HG02852 (cell line): ENCODE data around the gene CAPN10.

Experiments used
- ATAC-seq: cut with Tn5 transposase; IDR thresholded peaks from one replicate; pipeline ENCODE4 v1.9.1; 2021; ENCODE audit warnings: mild to moderate bottlenecking, moderate library complexity; ENCODE audit not compliant: unreplicated experiment

Gene CAPN10

GRCh38 chr2:240573516-240574385 is 12.8 kb upstream of the CAPN10 start:
- no peak for ATAC-seq

DNA sequence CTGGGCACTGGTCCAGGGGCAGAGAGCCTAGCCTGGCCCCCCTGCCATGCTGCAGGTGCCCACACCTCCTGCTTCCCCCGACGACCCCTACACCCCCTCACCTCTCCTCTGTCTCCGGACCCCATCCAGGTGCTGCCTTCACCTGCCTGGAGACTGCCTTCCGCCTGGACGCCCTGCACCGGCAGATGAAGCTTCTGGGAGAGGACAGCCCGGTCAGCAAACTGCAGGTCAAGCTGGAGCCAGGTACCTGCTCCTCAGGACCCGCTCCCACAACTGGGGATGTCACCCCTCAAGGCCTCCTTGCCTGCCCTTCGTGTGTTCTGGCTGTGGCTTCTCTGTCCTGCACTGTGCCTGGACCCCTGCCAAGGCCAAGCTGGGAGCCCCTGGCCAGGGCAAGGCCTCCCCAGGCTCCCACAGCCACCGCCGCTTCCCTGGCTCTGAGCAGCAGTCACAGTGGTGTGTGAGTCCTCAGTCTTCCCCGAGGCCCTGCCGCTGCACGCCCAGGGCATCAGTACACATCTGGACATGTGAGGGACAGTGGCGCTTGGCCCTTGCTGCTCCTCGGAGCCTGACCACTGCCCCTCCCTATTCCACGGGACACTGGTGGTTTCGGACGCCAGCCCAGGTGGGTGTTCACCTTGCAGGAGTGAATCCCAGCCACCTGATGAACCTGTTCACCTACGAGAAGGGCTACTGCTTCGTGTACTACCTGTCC is 12.0 kb upstream of the CAPN10 start:
- no peak for ATAC-seq

DNA sequence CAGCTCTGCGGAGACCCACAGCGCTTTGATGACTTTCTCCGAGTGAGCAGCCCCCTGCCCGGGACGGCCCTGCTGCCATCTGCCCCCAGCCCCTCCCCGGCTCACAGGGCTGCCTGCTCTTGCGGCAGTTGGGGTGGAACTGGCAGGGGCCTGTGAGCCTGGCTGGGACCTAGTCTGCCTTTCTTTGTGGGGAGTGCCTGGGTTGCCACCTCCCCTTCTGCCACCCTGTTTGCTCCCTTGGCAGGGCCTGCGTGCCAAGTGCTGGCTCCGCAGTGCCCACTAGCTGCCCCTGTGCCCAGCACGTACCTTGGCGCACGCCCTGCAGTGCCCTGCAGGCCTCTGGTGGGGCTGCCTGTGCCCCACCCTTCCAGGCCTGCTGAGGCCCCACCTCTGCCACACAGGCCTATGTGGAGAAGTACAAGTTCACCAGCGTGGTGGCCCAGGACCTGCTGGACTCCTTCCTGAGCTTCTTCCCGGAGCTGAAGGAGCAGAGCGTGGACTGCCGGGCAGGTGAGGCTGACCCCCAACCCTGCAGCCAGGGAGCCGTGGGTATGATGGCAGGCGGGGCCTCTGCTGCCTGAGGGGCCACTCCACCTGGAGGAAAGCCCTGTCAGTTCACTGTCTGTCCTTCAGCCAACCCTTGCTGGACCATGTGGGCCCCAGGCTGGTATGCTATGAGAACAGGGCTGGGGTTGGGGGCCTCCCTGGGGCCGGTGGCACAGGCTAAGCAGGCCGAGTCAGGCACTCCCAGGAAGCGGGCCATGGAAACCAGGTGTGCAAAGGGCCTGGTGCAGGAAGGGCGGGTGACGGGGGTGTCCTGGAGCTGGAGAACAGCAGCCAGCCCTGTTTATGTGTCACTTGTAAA is 11.2 kb upstream of the CAPN10 start:
- no peak for ATAC-seq

GRCh38 chr2:240576036-240576435 is 10.5 kb upstream of the CAPN10 start:
- no peak for ATAC-seq

DNA sequence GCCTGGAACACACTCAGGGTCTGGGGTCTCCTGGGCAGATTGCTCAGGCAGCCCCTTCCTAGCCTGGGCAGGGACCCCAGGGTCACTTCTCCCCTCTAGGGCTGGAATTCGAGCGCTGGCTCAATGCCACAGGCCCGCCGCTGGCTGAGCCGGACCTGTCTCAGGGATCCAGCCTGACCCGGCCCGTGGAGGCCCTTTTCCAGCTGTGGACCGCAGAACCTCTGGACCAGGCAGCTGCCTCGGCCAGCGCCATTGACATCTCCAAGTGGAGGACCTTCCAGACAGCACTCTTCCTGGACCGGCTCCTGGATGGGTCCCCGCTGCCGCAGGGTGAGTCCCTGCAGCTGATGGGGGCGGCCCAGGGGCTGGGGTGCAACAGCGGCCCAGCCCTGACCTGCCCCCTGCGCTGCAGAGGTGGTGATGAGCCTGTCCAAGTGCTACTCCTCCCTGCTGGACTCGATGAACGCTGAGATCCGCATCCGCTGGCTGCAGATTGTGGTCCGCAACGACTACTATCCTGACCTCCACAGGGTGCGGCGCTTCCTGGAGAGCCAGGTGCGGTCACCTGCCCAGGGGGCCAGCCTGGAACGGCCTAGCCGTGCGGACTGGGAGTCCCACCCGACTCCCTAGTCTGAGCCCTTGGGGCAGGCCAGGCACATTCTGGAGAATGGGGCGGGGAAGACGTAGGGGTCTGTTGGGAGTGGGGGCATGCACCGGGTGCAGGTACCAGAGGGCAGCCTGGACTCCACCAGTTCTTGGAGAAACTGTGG is 9.9 kb upstream of the CAPN10 start:
- no peak for ATAC-seq

- ATAC-seq: no peak
Observed at GRCh38 chr2:240577281-240578109, 9.0 kb upstream of the CAPN10 start.

DNA sequence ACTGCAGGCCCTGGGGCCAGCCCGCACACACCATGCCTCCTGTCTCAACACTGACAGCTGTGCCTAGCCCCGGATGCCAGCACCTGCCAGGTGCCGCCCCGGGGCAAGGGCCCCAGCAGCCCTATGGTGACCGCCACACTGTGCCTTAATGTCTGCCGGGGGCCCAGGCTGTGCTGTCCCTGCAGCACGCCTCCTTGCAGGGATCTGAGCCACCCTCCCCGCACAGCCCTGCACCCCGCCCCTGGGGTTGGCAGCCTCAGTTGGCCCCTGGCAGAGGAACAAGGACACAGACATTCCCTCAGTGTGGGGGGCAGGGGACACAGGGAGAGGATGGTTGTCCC is 8.5 kb upstream of the CAPN10 start:
- ATAC-seq: no peak

DNA sequence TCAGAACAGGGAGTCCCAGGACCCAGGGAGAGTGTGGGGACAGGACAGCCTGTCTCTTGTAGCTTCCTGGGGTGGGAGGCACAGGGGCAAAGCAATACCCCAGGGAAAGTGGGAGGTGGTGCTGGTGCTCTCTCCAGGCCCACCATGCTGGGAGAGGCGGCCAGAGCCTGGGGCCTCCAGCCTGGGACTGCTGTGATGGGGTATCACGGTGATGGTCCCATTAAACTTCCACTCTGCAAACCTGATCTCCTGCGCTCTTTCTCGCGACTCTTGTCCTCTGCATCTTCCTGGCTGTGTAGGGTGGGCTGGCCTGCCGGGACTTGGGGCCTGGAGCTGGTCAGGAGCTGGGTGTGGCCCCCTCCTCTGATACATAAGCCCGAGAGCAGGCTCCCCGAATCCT is 8.0 kb upstream of the CAPN10 start:
- no peak for ATAC-seq

DNA sequence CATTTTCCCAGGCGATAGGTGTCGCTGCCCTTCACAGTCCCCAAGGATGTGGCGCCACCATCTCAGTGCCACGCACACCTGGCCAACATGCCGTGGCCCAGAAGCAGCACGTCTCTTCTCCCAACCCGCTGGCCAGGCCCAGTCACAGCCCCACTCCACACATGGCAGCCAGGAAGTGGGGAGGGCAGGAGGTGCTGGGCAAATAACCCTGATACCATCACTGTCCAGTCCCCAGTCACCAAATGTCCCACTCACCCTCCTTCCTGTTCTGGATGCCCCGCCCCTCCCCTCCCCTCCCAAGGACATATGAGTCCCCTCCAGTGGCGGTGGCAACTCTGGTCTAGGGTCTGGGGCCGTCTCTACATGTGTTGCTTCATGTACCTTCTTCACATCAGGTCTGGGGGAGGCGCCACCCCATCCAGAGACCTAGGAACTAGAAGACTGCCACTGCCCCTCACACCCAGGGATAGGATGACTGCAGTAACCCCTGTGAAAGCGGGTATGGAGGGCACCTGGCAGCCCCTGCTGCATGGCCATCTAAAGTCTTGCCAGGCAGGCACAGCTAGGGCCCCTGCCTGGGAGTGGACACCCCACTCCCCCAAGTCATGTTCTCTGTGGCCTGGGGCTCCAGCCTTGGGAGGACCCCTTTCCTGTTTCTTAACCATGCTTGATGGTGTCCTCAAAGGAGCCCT is 7.3 kb upstream of the CAPN10 start:
- peak; percentile 21 for ATAC-seq

- peak; percentile 42 for ATAC-seq
Observed at GRCh38 chr2:240579771-240580614, 6.5 kb upstream of the CAPN10 start.

DNA sequence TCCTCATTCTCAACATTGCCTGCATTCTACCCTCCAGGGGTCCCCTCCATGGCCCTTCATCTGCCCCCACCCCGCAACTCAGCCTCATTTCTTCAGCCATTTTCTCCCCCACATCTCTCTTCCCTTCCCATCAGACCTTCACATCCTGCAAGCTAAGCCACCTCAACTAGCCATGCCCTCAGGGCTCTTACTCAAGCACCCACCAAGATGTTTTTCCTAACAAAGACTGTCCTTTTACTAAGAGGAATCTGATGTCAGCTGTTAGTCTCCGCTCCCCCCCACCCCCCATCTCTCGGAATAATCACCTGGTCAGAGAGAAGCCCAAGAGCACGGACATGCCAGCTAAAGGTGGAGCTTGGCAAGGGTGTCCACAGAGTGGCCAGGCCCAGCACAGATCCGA is 4.7 kb upstream of the CAPN10 start:
- ATAC-seq: no peak

DNA sequence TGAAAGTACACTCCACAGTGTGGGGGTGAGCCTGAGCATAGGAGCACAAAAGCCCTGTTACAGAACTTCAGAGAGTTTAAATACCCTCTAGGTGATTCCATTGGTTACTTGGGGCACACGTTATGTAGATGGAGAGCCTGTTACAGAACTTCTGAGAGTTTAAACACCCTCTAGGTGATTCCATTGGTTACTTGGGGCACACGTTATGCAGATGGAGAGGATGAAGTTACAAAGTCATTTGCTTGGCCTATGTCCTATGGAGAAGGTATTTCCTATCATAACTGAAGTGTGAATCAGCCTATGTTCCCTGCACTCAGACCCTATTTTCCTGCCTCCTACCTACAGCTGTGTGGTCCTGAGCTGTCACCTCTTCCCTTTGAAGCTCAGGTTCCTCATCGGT is 3.8 kb upstream of the CAPN10 start:
- ATAC-seq: no peak

GRCh38 chr2:240583774-240584173 is 2.8 kb upstream of the CAPN10 start:
- ATAC-seq: no peak

- peak; percentile 52 for ATAC-seq
Observed at GRCh38 chr2:240584486-240585031, 2.0 kb upstream of the CAPN10 start.

DNA sequence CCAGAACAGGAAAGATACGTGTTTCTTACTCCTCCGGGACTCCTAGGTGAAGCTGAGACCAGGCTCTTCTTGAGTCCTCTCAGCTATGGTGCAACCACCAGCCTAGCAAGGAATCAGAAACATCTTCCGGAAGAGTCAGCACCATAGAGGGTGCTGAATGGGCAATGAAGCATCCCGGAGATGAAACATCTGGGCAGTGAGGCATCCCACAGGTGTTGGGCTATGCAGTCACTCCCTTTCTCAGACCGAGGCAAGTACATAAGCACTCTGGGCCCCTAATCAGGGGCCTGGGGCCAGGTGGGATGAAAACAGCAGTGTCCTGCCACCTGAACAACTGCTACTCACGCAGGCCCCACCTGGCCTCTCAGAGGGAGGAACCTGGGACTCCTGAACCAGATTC is 1.4 kb upstream of the CAPN10 start:
- ATAC-seq: peak; percentile 24

DNA sequence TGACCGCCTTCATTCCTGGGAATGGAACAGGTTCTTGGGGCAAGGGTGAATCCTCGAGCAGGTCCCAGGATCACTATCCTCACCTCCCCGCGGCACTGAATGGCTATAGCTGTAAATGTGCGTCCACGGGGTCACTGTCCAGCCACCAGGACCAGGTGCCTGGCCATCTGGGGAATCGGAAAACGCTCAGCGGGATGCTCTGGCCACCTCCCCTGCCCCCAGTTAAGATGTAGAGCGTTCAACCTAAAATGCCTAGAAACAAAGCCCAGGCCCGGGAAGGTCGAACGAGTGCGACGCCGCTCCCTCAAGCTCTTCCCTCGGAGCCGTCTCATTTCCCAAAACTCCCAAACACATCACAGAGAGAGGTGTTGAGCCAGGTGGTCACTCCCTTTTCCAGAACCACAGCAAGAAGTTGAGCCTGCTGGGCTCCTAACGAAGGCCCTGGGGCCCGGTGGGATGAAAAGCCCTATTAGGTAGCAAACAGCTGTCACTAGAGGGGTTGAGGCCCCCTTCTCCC is 795 bp upstream of the CAPN10 start:
- ATAC-seq: no peak

DNA sequence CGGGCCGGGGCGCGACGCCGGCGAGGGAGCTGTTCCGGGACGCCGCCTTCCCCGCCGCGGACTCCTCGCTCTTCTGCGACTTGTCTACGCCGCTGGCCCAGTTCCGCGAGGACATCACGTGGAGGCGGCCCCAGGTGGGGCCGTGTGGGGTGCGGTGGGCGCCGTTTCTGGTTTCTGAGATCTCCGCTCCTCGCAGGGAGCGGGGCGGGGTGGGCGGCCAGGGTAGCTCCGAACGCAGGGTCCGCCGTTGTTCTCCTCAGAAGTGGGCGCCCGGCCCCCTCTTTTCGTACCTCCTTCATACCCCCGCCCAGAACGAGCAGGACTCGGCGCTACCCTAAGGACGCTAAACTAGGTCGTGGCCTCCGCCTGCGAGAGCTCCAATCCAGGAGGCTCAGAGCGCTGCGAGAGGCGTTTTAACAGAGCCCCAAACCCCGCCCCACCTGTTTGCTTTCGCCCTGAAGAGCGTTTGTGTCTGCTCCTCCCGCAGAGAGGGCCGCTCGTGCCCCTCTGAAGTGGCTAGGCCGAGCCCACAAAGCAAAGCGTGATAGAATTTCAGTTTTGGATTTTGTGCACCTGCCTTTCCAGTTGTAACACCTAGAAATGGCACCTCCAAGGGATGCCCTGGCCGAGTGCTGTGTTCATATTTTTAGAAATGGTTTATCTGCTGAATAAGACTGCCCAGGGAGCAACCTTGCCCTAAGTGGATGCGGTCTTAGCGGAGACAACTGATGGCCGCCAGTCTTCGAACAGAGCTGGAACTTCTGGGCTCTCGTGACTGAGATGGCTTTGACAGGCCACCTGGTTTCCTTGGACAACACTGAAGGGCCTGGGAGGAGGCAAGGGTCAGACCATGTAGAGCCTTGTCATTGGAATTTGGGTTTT is 626 bp downstream of the CAPN10 start:
- peak; percentile 1 for ATAC-seq
